A549 treated with RU486 at 1 μM for 4 hours (cell line): ENCODE measurements around the gene IFT43. TPM values are rescaled to one million over a fixed set of nuclear protein-coding genes. Genes with fewer than 3 reads are reported as not detected.

ENCODE experiments used
- total RNA-seq: library from RNA; stranded (reverse); fragments of 200-300 nt; extraction: Qiagen RNA extraction; gene quantifications from 5 replicates; pipeline ENCODE4 v1.2.3, GENCODE V29; 2022; ENCODE audit warnings: low read depth

The IFT43 gene
- total RNA-seq: 36.8 to 44.8 TPM (median 40.2 TPM) in 5 replicates

GRCh38 chr14:75985618-75986438 lies at the start of gene IFT43:
Gene IFT43 (plus strand): TSS chr14:75985763. CDS start chr14:75985787, 24 bp downstream.

GRCh38 chr14:75981426-75982265 lies 3.9 kb upstream of the IFT43 start, which contains the start of gene TGFB3:
Gene TGFB3 (minus strand): TSS chr14:75981995. CDS start chr14:75980893, 1,102 bp downstream.

Other genes starting within 250 kb of the IFT43 start
- gene TGFB3, start 3.8 kb upstream of the IFT43 start, total RNA-seq: 0.80 to 1.3 TPM (median 1.2 TPM) in 5 replicates
- 13.2 to 25.7 TPM (median 23.7 TPM) in 5 replicates for gene GPATCH2L, start 166.2 kb downstream of the IFT43 start, total RNA-seq